Measurements from ENCODE around the gene SLC9A2.

GRCh38 chr2:102664471-102664909 is 45.1 kb downstream of the SLC9A2 start:
- no peak for TF ChIP-seq CTCF (IDR thresholded peaks at IDR 0.05)
- TF ChIP-seq POLR2A (IDR thresholded peaks at IDR 0.05) = no peak
- no peak for TF ChIP-seq POLR2AphosphoS5 (IDR thresholded peaks at IDR 0.05)

Data from upper lobe of left lung (tissue), 4 donors.